ENCODE results near the gene GPA33.

- TF ChIP-seq, protein P1, sequence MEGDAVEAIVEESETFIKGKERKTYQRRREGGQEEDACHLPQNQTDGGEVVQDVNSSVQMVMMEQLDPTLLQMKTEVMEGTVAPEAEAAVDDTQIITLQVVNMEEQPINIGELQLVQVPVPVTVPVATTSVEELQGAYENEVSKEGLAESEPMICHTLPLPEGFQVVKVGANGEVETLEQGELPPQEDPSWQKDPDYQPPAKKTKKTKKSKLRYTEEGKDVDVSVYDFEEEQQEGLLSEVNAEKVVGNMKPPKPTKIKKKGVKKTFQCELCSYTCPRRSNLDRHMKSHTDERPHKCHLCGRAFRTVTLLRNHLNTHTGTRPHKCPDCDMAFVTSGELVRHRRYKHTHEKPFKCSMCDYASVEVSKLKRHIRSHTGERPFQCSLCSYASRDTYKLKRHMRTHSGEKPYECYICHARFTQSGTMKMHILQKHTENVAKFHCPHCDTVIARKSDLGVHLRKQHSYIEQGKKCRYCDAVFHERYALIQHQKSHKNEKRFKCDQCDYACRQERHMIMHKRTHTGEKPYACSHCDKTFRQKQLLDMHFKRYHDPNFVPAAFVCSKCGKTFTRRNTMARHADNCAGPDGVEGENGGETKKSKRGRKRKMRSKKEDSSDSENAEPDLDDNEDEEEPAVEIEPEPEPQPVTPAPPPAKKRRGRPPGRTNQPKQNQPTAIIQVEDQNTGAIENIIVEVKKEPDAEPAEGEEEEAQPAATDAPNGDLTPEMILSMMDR (IDR thresholded peaks at IDR 0.05; ENCODE audit: insufficient read depth, low read length), result no peak
- no peak for TF ChIP-seq GABPA (IDR thresholded peaks at IDR 0.05; ENCODE audit: low read depth)
- no peak for TF ChIP-seq SPI1 (IDR thresholded peaks at IDR 0.05; ENCODE audit: borderline replicate concordance, low read depth)
- no peak for TF ChIP-seq POLR2AphosphoS5 (IDR thresholded peaks at IDR 0.05; ENCODE audit: low read depth)
Measured at GRCh38 chr1:167111868-167112709, 21.9 kb upstream of the GPA33 start.

Data from HL-60 (cell line).